Measurements from ENCODE around the gene SETSIP.
"Not testable (repeated sequence)": the region's sequence is repeated elsewhere in the genome, so short reads cannot be mapped to it uniquely, and the experiment has no call there.

Gene SETSIP

GRCh38 chr1:92051948-92052347 is 23.3 kb downstream of the SETSIP start:
- DNase-seq (ENCODE audit: low spot score): no peak

- DNase-seq (ENCODE audit: low spot score): no peak
These were observed 29.3 kb downstream of the SETSIP start for GRCh38 chr1:92045766-92046495.

GRCh38 chr1:92043621-92044020 is 31.6 kb downstream of the SETSIP start:
- DNase-seq (ENCODE audit: low spot score): no peak

- no peak for DNase-seq (ENCODE audit: low spot score)
These were observed 34.2 kb downstream of the SETSIP start for GRCh38 chr1:92040971-92041370.

- DNase-seq (ENCODE audit: low spot score): no peak
These were observed 36.4 kb downstream of the SETSIP start for GRCh38 chr1:92038695-92039346.

- no peak for DNase-seq (ENCODE audit: low spot score)
These were observed 37.8 kb downstream of the SETSIP start for GRCh38 chr1:92037400-92037799.

GRCh38 chr1:92031281-92032110 is 43.7 kb downstream of the SETSIP start:
- DNase-seq (ENCODE audit: low spot score): no peak

GRCh38 chr1:92030656-92031107 is 44.5 kb downstream of the SETSIP start:
- no peak for DNase-seq (ENCODE audit: low spot score)

GRCh38 chr1:92029241-92029922 is 45.8 kb downstream of the SETSIP start:
- no peak for DNase-seq (ENCODE audit: low spot score)

- no peak for DNase-seq (ENCODE audit: low spot score)
These were observed 48.4 kb downstream of the SETSIP start for GRCh38 chr1:92026806-92027205.

- not testable (repeated sequence) for DNase-seq (ENCODE audit: low spot score)
These were observed 49.2 kb downstream of the SETSIP start for GRCh38 chr1:92026042-92026441.
